Uterus (tissue), 4 donors: ENCODE results near the gene RABEP2. TPM values are rescaled to one million over a fixed set of nuclear protein-coding genes. Genes with fewer than 3 reads are reported as not detected.
"Not testable (repeated sequence)": the region's sequence is repeated elsewhere in the genome, so short reads cannot be mapped to it uniquely, and the experiment has no call there.

Experiments used
- DNase-seq, 2 donors: peaks; one replicate each; pipeline ENCODE4 v3.0.0-alpha.2; 2019 to 2020
- H3K27ac ChIP-seq, 2 donors: fragments of 200-600 bp; sonication (generic); 1 replicate in 1 of 2; 2 replicates in 1 of 2; pipeline ENCODE4 v1.5.1; 2016 to 2018
- H3K27me3 ChIP-seq, 2 donors: fragments of 200-600 bp; sonication (generic); one replicate each; pipeline ENCODE4 v1.5.1; 2018 to 2019; ENCODE audit warnings: control low read depth in 1 of 2
- H3K36me3 ChIP-seq, 2 donors: fragments of 200-600 bp; sonication (generic); one replicate each; pipeline ENCODE4 v1.5.1; 2019; ENCODE audit warnings: control low read depth in 1 of 2
- H3K4me1 ChIP-seq, 2 donors: fragments of 200-600 bp; sonication (generic); one replicate each; pipeline ENCODE4 v1.5.1; 2018 to 2019; ENCODE audit warnings: control low read depth in 1 of 2
- H3K4me3 ChIP-seq, 2 donors: fragments of 200-600 bp; sonication (generic); 1 replicate in 1 of 2; 2 replicates in 1 of 2; pipeline ENCODE4 v1.5.1; 2018 to 2019; ENCODE audit warnings: mild to moderate bottlenecking in 1 of 2
- H3K9me3 ChIP-seq, 2 donors: fragments of 200-600 bp; sonication (generic); one replicate each; pipeline ENCODE4 v1.5.1; 2019; ENCODE audit warnings: control low read depth in 1 of 2
- CTCF ChIP-seq, 4 experiments: fragments of 200-600 bp in 2 of 4; fragments of 450-650 bp in 2 of 4; sonication (generic) in 2 of 4; IDR thresholded peaks; one replicate each; pipeline ENCODE4 v1.5.1; 2016 to 2019; ENCODE audit warnings: antibody characterized with exemption in 4 of 4, mild to moderate bottlenecking in 2 of 4, moderate library complexity in 1 of 4
- POLR2A ChIP-seq, 2 donors: fragments of 450-650 bp; IDR thresholded peaks; one replicate each; pipeline ENCODE4 v1.6.1; 2016; ENCODE audit warnings: antibody characterized with exemption in 2 of 2, mild to moderate bottlenecking in 1 of 2, moderate library complexity in 1 of 2
- intact Hi-C: fragments of 100-400 bp; cut with DNase I; formaldehyde crosslinking; loops from one replicate; pipeline ENCODE4 v1.15.1; 2023; ENCODE audit warnings: low total_unique reads
- total RNA-seq, 4 donors: library from RNA; depleted of rRNA in 3 of 4; stranded (reverse); fragments of >200 nt in 3 of 4; gene quantifications; one replicate each; pipeline versions ENCODE4 v1.1.0 to v1.2.4, GENCODE V29; 2014 to 2023
- donor health status: DM: yes; HTN: yes; CAD: no.

Gene RABEP2
- total RNA-seq, 4 donors from 2014 or later, result 4.9 to 41.1 (median 9.3) TPM

GRCh38 chr16:28882551-28883160 lies 42.4 kb downstream of the RABEP2 start:
- intact Hi-C loops, result no loop called here
- Histone ChIP-seq H3K9me3 (no peaks in the 10 kb centered on the region), H3K4me3 (no peak overlapping the region), H3K36me3 (no peaks in the 10 kb centered on the region), H3K27ac (no peak overlapping the region), H3K27me3 (no peaks in the 10 kb centered on the region), H3K4me1 (peaks cover 0 to 10% of the 10 kb centered on the region in 2 donors)
- TF ChIP-seq CTCF (IDR thresholded peaks at IDR 0.05), result no peak
- no peak for TF ChIP-seq POLR2A (IDR thresholded peaks at IDR 0.05)
- DNase-seq, result no peak

- intact Hi-C loops, H3K27me3 ChIP-seq, H3K9me3 ChIP-seq, H3K4me3 ChIP-seq, DNase-seq, H3K27ac ChIP-seq, H3K36me3 ChIP-seq: not testable (repeated sequence)
- peaks cover 0 to 10% of the 10 kb centered on the region in 2 donors for H3K4me1 ChIP-seq
Measured at GRCh38 chr16:28881565-28881964, 43.5 kb downstream of the RABEP2 start.

GRCh38 chr16:28880955-28881354 lies 44.1 kb downstream of the RABEP2 start:
- no peak for TF ChIP-seq POLR2A (IDR thresholded peaks at IDR 0.05)
- no peak for TF ChIP-seq CTCF (IDR thresholded peaks at IDR 0.05)
- H3K27me3 ChIP-seq, result no peaks in the 10 kb centered on the region
- H3K4me3 ChIP-seq, result no peak overlapping the region
- intact Hi-C loops, result no loop called here
- DNase-seq, result no peak
- H3K9me3 ChIP-seq, result no peaks in the 10 kb centered on the region
- peaks cover 0 to 10% of the 10 kb centered on the region in 2 donors for H3K4me1 ChIP-seq
- no peak overlapping the region for H3K27ac ChIP-seq
- no peaks in the 10 kb centered on the region for H3K36me3 ChIP-seq

- no peak overlapping the region for H3K27ac ChIP-seq
- peaks cover 0 to 10% of the 10 kb centered on the region in 2 donors for H3K4me1 ChIP-seq
- H3K9me3 ChIP-seq, result no peaks in the 10 kb centered on the region
- no peak overlapping the region for H3K4me3 ChIP-seq
- H3K36me3 ChIP-seq, result no peaks in the 10 kb centered on the region
- H3K27me3 ChIP-seq, result no peaks in the 10 kb centered on the region
- DNase-seq, result no peak
- intact Hi-C loops, result no loop called here
- TF ChIP-seq POLR2A (IDR thresholded peaks at IDR 0.05), result no peak
- no peak for TF ChIP-seq CTCF (IDR thresholded peaks at IDR 0.05)
Measured at GRCh38 chr16:28880589-28880915, 44.5 kb downstream of the RABEP2 start.

GRCh38 chr16:28879841-28880588 lies 45.0 kb downstream of the RABEP2 start:
- peak in 3 of 4 experiments; percentile 18 to 33 (median 19) for TF ChIP-seq CTCF (IDR thresholded peaks at IDR 0.05)
- TF ChIP-seq POLR2A (IDR thresholded peaks at IDR 0.05), result peak in 1 of 2 donors; percentile 17
- Histone ChIP-seq H3K27ac (peak overlapping the region in 1 of 2 donors; percentile 42), H3K4me1 (peaks cover 0 to 10% of the 10 kb centered on the region in 2 donors), H3K27me3 (no peaks in the 10 kb centered on the region), H3K9me3 (no peaks in the 10 kb centered on the region), H3K36me3 (no peaks in the 10 kb centered on the region), H3K4me3 (peak overlapping the region; percentile 49 to 65)
- intact Hi-C loops, result loop anchor here (10.0 kb wide), 1 partner anchor 45 kb away; the partner anchor contains the start of gene RABEP2
- peak; percentile 83 to 86 for DNase-seq
